Esophagus squamous epithelium (tissue), 5 donors: Measurements from ENCODE around the gene LORICRIN. TPM values are rescaled to one million over a fixed set of nuclear protein-coding genes. Genes with fewer than 3 reads are reported as not detected.

Source experiments
- DNase-seq: peaks from one replicate; lab custom pipeline; 2025; lab: John Stamatoyannopoulos, UW
- H3K27ac ChIP-seq, 4 donors: fragments of 200-600 bp; sonication (generic); one replicate each; pipeline ENCODE4 v1.5.1; 2016 to 2019; ENCODE audit warnings: mild to moderate bottlenecking in 1 of 4
- H3K27me3 ChIP-seq, 4 donors: fragments of 200-600 bp; sonication (generic); 1 replicate in 3 of 4; 2 replicates in 1 of 4; pipeline versions ENCODE4 v1.5.1 to v1.6.0; 2017 to 2021; ENCODE audit warnings: antibody characterized with exemption in 1 of 4
- H3K36me3 ChIP-seq, 3 donors: fragments of 200-600 bp; sonication (generic); one replicate each; pipeline ENCODE4 v1.5.1; 2016 to 2019
- H3K4me1 ChIP-seq, 3 donors: fragments of 200-600 bp; sonication (generic); one replicate each; pipeline ENCODE4 v1.5.1; 2017 to 2019
- H3K4me3 ChIP-seq, 4 donors: fragments of 200-600 bp; sonication (generic); 1 replicate in 3 of 4; 2 replicates in 1 of 4; pipeline ENCODE4 v1.5.1; 2016 to 2019; ENCODE audit warnings: mild to moderate bottlenecking in 2 of 4, moderate library complexity in 1 of 4
- H3K9me3 ChIP-seq, 3 donors: fragments of 200-600 bp; sonication (generic); one replicate each; pipeline ENCODE4 v1.5.1; 2016 to 2019
- POLR2A ChIP-seq, 4 donors: fragments of 450-650 bp; IDR thresholded peaks; one replicate each; pipeline ENCODE4 v1.6.1; 2017; ENCODE audit warnings: antibody characterized with exemption in 4 of 4, mild to moderate bottlenecking in 4 of 4, moderate library complexity in 3 of 4
- WGBS, 2 donors: methylation state at CpG; one replicate each; pipeline ENCODE4 v1.1.5; 2018; 5-methylcytosine and 5-hydroxymethylcytosine counted together
- intact Hi-C: fragments of 100-400 bp; cut with DNase I; formaldehyde crosslinking; loops from one replicate; pipeline ENCODE4 v1.15.0; 2022
- total RNA-seq, 4 donors: library from RNA; depleted of rRNA; stranded (reverse); fragments of >200 nt; gene quantifications; one replicate each; pipeline ENCODE4 v1.1.0, GENCODE V29; 2016
- TF ChIP-seq, protein P1 (sequence below), 6 experiments: fragments of 450-650 bp in 4 of 6; fragments of 200-600 bp in 2 of 6; sonication (generic) in 2 of 6; IDR thresholded peaks; one replicate each; pipeline ENCODE4 v1.5.1; 2016 to 2019; ENCODE audit warnings: antibody characterized with exemption in 6 of 6, mild to moderate bottlenecking in 4 of 6, moderate library complexity in 4 of 6
- donor health status: DM: yes; HTN: yes; CAD: no.

Gene LORICRIN
- total RNA-seq, 4 donors from 2014 or later, result not detected

DNA sequence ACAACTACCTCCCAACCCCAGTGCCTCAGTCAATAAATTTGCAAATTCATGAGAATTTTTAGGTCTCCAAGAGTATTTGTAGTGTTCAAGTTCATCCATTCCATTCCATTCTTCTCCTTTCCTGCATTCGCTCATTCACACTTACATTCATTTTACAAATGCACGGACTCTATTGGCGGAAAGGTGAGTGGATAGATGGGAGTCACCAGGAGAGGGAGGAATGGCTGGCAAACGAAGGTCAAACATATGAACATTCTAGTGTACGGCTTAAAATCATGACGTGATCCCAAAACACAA is 2.5 kb downstream of the LORICRIN start:
- no peak overlapping the region for H3K27ac ChIP-seq
- TF ChIP-seq, protein P1, sequence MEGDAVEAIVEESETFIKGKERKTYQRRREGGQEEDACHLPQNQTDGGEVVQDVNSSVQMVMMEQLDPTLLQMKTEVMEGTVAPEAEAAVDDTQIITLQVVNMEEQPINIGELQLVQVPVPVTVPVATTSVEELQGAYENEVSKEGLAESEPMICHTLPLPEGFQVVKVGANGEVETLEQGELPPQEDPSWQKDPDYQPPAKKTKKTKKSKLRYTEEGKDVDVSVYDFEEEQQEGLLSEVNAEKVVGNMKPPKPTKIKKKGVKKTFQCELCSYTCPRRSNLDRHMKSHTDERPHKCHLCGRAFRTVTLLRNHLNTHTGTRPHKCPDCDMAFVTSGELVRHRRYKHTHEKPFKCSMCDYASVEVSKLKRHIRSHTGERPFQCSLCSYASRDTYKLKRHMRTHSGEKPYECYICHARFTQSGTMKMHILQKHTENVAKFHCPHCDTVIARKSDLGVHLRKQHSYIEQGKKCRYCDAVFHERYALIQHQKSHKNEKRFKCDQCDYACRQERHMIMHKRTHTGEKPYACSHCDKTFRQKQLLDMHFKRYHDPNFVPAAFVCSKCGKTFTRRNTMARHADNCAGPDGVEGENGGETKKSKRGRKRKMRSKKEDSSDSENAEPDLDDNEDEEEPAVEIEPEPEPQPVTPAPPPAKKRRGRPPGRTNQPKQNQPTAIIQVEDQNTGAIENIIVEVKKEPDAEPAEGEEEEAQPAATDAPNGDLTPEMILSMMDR (IDR thresholded peaks at IDR 0.05), result no peak
- TF ChIP-seq POLR2A (IDR thresholded peaks at IDR 0.05), result no peak
- intact Hi-C loops, result no loop called here
- H3K36me3 ChIP-seq, result no peaks in the 10 kb centered on the region
- H3K27me3 ChIP-seq, result peaks cover 0 to 71% (median 0%) of the 10 kb centered on the region in 4 donors
- no peaks in the 10 kb centered on the region for H3K9me3 ChIP-seq
- H3K4me1 ChIP-seq, result peaks cover 7 to 26% (median 14%) of the 10 kb centered on the region in 3 donors
- WGBS, 2 donors, result 45 to 57% methylated on average over 6 of the region's 6 CpGs
- peak overlapping the region; percentile 34 to 71 (median 44) for H3K4me3 ChIP-seq
- DNase-seq, result no peak

DNA sequence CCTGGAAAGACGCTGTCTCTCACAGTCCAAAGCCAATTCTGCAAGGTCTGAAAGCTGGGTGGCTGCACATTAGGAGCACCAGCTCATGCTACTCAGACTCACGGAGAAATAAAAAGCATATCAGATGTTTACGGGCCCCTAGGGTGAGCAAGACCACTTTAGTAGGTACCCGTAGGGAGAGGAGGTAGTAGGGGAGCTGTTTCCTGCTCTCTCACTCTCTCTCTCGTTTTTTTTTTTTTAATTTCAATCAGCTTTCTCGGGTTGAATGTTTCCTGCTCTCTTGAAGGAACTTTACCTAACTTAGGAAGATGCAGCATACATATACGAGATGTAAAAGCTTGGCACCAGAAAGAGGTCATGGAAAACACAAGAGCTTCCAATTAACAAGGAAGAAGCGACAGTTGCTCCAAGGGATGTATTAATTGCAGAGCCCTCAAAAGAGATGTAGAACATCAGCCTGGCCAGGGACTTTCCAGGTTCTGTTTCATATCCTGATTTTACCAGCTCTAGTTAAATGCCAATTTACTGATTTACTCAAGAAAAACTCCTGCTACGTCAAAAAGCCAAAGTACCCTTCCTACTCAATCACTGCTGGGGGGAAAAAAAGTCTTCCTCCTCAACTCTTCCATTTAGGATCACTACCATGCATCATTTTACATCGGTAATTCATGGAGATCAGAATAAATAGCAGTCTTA is 3.1 kb downstream of the LORICRIN start:
- intact Hi-C loops, result no loop called here
- no peak for DNase-seq
- no peaks in the 10 kb centered on the region for H3K36me3 ChIP-seq
- peak overlapping the region in 2 of 4 donors; percentile 53 to 71 for H3K4me3 ChIP-seq
- WGBS, 2 donors, result 23 to 27% methylated on average over 10 of the region's 10 CpGs
- H3K27me3 ChIP-seq, result peaks cover 0 to 76% (median 0%) of the 10 kb centered on the region in 4 donors
- no peaks in the 10 kb centered on the region for H3K9me3 ChIP-seq
- TF ChIP-seq, protein P1 (IDR thresholded peaks at IDR 0.05), result no peak
- TF ChIP-seq POLR2A (IDR thresholded peaks at IDR 0.05), result no peak
- peaks cover 7 to 26% (median 14%) of the 10 kb centered on the region in 3 donors for H3K4me1 ChIP-seq
- no peak overlapping the region for H3K27ac ChIP-seq

DNA sequence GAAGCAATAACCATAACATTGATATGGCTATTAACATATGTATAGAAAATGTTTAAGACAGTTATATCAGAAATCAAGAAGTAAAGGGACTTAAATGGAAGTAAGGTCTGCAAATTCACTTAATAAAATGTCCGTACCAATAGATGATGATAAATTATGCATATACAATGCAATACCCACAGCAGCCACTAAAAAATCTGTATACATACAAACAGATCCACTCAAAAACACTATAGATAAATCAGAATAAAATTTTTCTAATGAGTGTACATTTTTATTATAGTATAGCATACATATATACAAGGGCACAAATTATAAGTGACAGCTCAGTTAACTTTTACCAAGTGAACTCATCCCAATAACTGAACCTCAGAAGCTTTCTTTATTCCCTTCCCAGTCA is 6.0 kb downstream of the LORICRIN start:
- Histone ChIP-seq H3K36me3 (no peaks in the 10 kb centered on the region), H3K4me1 (peaks cover 7 to 25% (median 14%) of the 10 kb centered on the region in 3 donors), H3K27ac (no peak overlapping the region), H3K9me3 (no peaks in the 10 kb centered on the region), H3K4me3 (no peak overlapping the region), H3K27me3 (peaks cover 0 to 75% (median 0%) of the 10 kb centered on the region in 4 donors)
- no peak for DNase-seq
- intact Hi-C loops, result no loop called here
- 72 to 79% methylated on average over 1 of the region's 1 CpG for WGBS, 2 donors
- TF ChIP-seq POLR2A (IDR thresholded peaks at IDR 0.05), result no peak
- TF ChIP-seq, protein P1 (IDR thresholded peaks at IDR 0.05), result peak in 1 of 6 experiments; percentile 12

DNA sequence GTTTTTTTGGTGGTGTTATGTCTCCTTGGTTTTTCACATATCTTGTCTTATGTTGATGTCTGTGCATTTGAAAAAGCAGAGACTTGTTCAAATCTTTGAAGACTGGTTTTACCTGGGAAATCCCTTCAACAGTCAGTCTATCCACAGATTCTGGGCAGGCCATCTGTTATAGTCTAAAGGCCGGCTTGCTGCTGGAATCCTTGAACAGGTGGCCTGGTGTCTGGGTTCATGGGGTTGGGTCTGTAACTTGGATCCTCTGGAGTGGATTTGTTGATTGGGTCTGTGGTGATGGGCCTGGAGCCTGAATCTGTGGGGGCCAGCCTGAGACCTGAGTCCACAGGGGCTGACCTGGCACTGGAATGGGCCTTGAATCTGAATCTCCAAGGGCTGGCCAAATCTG is 12.2 kb downstream of the LORICRIN start:
- TF ChIP-seq POLR2A (IDR thresholded peaks at IDR 0.05), result no peak
- TF ChIP-seq, protein P1 (IDR thresholded peaks at IDR 0.05), result no peak
- WGBS, 2 donors, result 67% methylated on average over 1 of the region's 1 CpG
- H3K9me3 ChIP-seq, result no peaks in the 10 kb centered on the region
- peaks cover 0 to 28% (median 0%) of the 10 kb centered on the region in 4 donors for H3K27me3 ChIP-seq
- H3K27ac ChIP-seq, result no peak overlapping the region
- DNase-seq, result no peak
- intact Hi-C loops, result no loop called here
- no peaks in the 10 kb centered on the region for H3K4me1 ChIP-seq
- no peak overlapping the region for H3K4me3 ChIP-seq
- H3K36me3 ChIP-seq, result no peaks in the 10 kb centered on the region

DNA sequence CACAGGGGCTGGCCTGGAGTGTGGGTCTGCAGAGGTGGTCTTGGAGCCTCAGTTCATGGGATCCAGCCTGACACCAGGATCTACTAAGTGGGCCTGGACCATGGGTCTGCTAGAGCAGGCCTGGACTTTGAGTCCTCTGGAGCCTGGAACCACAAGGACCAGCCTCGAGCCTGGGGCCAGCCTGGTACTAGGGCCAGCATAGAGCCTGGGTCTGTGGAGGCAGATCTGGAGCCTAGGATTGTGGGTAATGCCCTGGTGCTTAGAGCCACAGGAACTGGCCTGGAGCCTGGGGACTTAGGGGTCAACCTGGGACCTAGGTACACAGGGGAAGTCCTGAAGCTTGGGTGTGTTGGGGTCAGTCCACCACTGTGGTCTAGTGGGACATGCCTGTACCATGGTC is 12.7 kb downstream of the LORICRIN start:
- WGBS, 2 donors, result 60% methylated on average over 1 of the region's 1 CpG; no CpG with 5 or more reads in 1 of the 2 donors
- H3K9me3 ChIP-seq, result no peaks in the 10 kb centered on the region
- no peak overlapping the region for H3K27ac ChIP-seq
- H3K4me3 ChIP-seq, result no peak overlapping the region
- peaks cover 0 to 25% (median 0%) of the 10 kb centered on the region in 4 donors for H3K27me3 ChIP-seq
- TF ChIP-seq POLR2A (IDR thresholded peaks at IDR 0.05), result no peak
- TF ChIP-seq, protein P1 (IDR thresholded peaks at IDR 0.05), result no peak
- intact Hi-C loops, result no loop called here
- no peaks in the 10 kb centered on the region for H3K4me1 ChIP-seq
- DNase-seq, result no peak
- H3K36me3 ChIP-seq, result no peaks in the 10 kb centered on the region
